ENCODE measurements around the gene SERPINA3. TPM values are rescaled to one million over a fixed set of nuclear protein-coding genes. Genes with fewer than 3 reads are reported as not detected.
A peak's percentile ranks its signal among the peaks of the same experiment; 100 is the strongest.
"Not testable (repeated sequence)": the region's sequence is repeated elsewhere in the genome, so short reads cannot be mapped to it uniquely, and the experiment has no call there.

Gene SERPINA3
- polyA plus RNA-seq, 1 donor (not counting 4 experiments of a cell fraction or from before 2014, with no cell fraction given) = 0.50 TPM

GRCh38 chr14:94635154-94635553 is 23.0 kb downstream of the SERPINA3 start:
- TF ChIP-seq EZH2 (IDR thresholded peaks at IDR 0.05; ENCODE audit: low read length) = no peak
- no peak for TF ChIP-seq CTCF (optimal IDR thresholded peaks at IDR 0.05 in 1 of 3, IDR thresholded peaks at IDR 0.05 in 1 of 3, conservative IDR thresholded peaks at IDR 0.05 in 1 of 3; ENCODE audit: extremely low read depth in 1 of 3, insufficient read depth in 2 of 3, low read length in 3 of 3)
- DNase-seq (ENCODE audit: low read depth, low spot score) = no peak
- no peaks in the 10 kb centered on the region for H3K9me1 ChIP-seq (ENCODE audit: control insufficient read depth, extremely low read depth, insufficient read depth, low read length)
- no peak overlapping the region for H3K27ac ChIP-seq (ENCODE audit: control insufficient read depth, insufficient read depth, low read length)
- H3K4me2 ChIP-seq (ENCODE audit: control insufficient read depth, extremely low read depth, insufficient read depth, low read depth, low read length) = no peak overlapping the region
- H3K9ac ChIP-seq (ENCODE audit: control insufficient read depth, extremely low read depth, insufficient read depth, low read length) = no peak overlapping the region
- no peak overlapping the region for H3K4me3 ChIP-seq (ENCODE audit: control insufficient read depth in 2 of 3, extremely low read depth in 1 of 3, insufficient read depth in 2 of 3, low read depth in 1 of 3, low read length in 3 of 3)
- no peaks in the 10 kb centered on the region for H3K79me2 ChIP-seq (ENCODE audit: control insufficient read depth, insufficient read depth, low read length)
- H3K9me3 ChIP-seq (ENCODE audit: control insufficient read depth, low read depth, low read length) = no peaks in the 10 kb centered on the region
- H4K20me1 ChIP-seq (ENCODE audit: control insufficient read depth, extremely low read depth, insufficient read depth, low read length) = no peaks in the 10 kb centered on the region
- dilution Hi-C loops (cut with MboI; ENCODE audit: extremely low pct_ligation_motif_present, low sequenced_read_pairs) = no loop called here
- no peak overlapping the region for H2AFZ ChIP-seq (ENCODE audit: control insufficient read depth, low read length)
- H3K27me3 ChIP-seq (ENCODE audit: control insufficient read depth, extremely low read depth, insufficient read depth, low read length) = peaks cover 6% of the 10 kb centered on the region
- H3K36me3 ChIP-seq (ENCODE audit: control insufficient read depth in 2 of 2, extremely low read depth in 1 of 2, insufficient read depth in 2 of 2, low read length in 2 of 2) = no peaks in the 10 kb centered on the region
- H3K4me1 ChIP-seq (ENCODE audit: control insufficient read depth, extremely low read depth, insufficient read depth, low read length) = no peaks in the 10 kb centered on the region
- FAIRE-seq = no peak

GRCh38 chr14:94636744-94637412 is 24.7 kb downstream of the SERPINA3 start:
- Histone ChIP-seq H3K4me1 (ENCODE audit: control insufficient read depth, extremely low read depth, insufficient read depth, low read length) (no peaks in the 10 kb centered on the region), H4K20me1 (ENCODE audit: control insufficient read depth, extremely low read depth, insufficient read depth, low read length) (no peaks in the 10 kb centered on the region), H3K4me2 (ENCODE audit: control insufficient read depth, extremely low read depth, insufficient read depth, low read depth, low read length) (no peak overlapping the region), H2AFZ (ENCODE audit: control insufficient read depth, low read length) (no peak overlapping the region), H3K27me3 (ENCODE audit: control insufficient read depth, extremely low read depth, insufficient read depth, low read length) (peaks cover 6% of the 10 kb centered on the region), H3K9me1 (ENCODE audit: control insufficient read depth, extremely low read depth, insufficient read depth, low read length) (no peaks in the 10 kb centered on the region), H3K79me2 (ENCODE audit: control insufficient read depth, insufficient read depth, low read length) (no peaks in the 10 kb centered on the region), H3K9me3 (ENCODE audit: control insufficient read depth, low read depth, low read length) (no peaks in the 10 kb centered on the region), H3K4me3 (ENCODE audit: control insufficient read depth in 2 of 3, extremely low read depth in 1 of 3, insufficient read depth in 2 of 3, low read depth in 1 of 3, low read length in 3 of 3) (no peak overlapping the region), H3K27ac (ENCODE audit: control insufficient read depth, insufficient read depth, low read length) (no peak overlapping the region), H3K36me3 (ENCODE audit: control insufficient read depth in 2 of 2, extremely low read depth in 1 of 2, insufficient read depth in 2 of 2, low read length in 2 of 2) (no peaks in the 10 kb centered on the region), H3K9ac (ENCODE audit: control insufficient read depth, extremely low read depth, insufficient read depth, low read length) (no peak overlapping the region)
- FAIRE-seq (no peak), DNase-seq (ENCODE audit: low read depth, low spot score) (no peak)
- dilution Hi-C loops (cut with MboI; ENCODE audit: extremely low pct_ligation_motif_present, low sequenced_read_pairs) = no loop called here
- no peak for TF ChIP-seq EZH2 (IDR thresholded peaks at IDR 0.05; ENCODE audit: low read length)
- TF ChIP-seq CTCF (optimal IDR thresholded peaks at IDR 0.05 in 1 of 3, IDR thresholded peaks at IDR 0.05 in 1 of 3, conservative IDR thresholded peaks at IDR 0.05 in 1 of 3; ENCODE audit: extremely low read depth in 1 of 3, insufficient read depth in 2 of 3, low read length in 3 of 3) = peak in 2 of 3 experiments; percentile 22 to 33

GRCh38 chr14:94637814-94638213 is 25.6 kb downstream of the SERPINA3 start:
- H3K27me3 ChIP-seq (ENCODE audit: control insufficient read depth, extremely low read depth, insufficient read depth, low read length); H3K27ac ChIP-seq (ENCODE audit: control insufficient read depth, insufficient read depth, low read length); H4K20me1 ChIP-seq (ENCODE audit: control insufficient read depth, extremely low read depth, insufficient read depth, low read length); H3K79me2 ChIP-seq (ENCODE audit: control insufficient read depth, insufficient read depth, low read length); H3K36me3 ChIP-seq (ENCODE audit: control insufficient read depth in 2 of 2, extremely low read depth in 1 of 2, insufficient read depth in 2 of 2, low read length in 2 of 2); DNase-seq (ENCODE audit: low read depth, low spot score); H3K9ac ChIP-seq (ENCODE audit: control insufficient read depth, extremely low read depth, insufficient read depth, low read length); H3K4me3 ChIP-seq (ENCODE audit: control insufficient read depth in 2 of 3, extremely low read depth in 1 of 3, insufficient read depth in 2 of 3, low read depth in 1 of 3, low read length in 3 of 3); H3K4me2 ChIP-seq (ENCODE audit: control insufficient read depth, extremely low read depth, insufficient read depth, low read depth, low read length); H3K4me1 ChIP-seq (ENCODE audit: control insufficient read depth, extremely low read depth, insufficient read depth, low read length); H2AFZ ChIP-seq (ENCODE audit: control insufficient read depth, low read length); H3K9me3 ChIP-seq (ENCODE audit: control insufficient read depth, low read depth, low read length); dilution Hi-C loops (cut with MboI; ENCODE audit: extremely low pct_ligation_motif_present, low sequenced_read_pairs); H3K9me1 ChIP-seq (ENCODE audit: control insufficient read depth, extremely low read depth, insufficient read depth, low read length); FAIRE-seq: not testable (repeated sequence)
